SK-N-SH treated with all-trans-retinoic acid at 6 μM for 48 hours (cell line): ENCODE results near the gene MAP3K14.

Experiments
- ATAC-seq: fragments of 200-7000 bp; cut with Tn5 transposase; 3 replicates; pipeline ENCODE4 v1.9.1; 2020; ENCODE audit warnings: mild to moderate bottlenecking, moderate library complexity
- ARNTL ChIP-seq: fragments of 450-650 bp; formaldehyde crosslinking; IDR thresholded peaks from 2 replicates; pipeline ENCODE4 v1.5.0; 2020; ENCODE audit warnings: low read depth, mild to moderate bottlenecking, moderate library complexity, borderline replicate concordance
- BACH2 ChIP-seq: fragments of 250-450 bp; sonication (Bioruptor Pico); IDR thresholded peaks from 2 replicates; pipeline ENCODE4 v1.9.0; 2021; ENCODE audit warnings: mild to moderate bottlenecking, borderline replicate concordance
- CREB5 ChIP-seq: fragments of 250-450 bp; sonication (Bioruptor Pico); IDR thresholded peaks from 2 replicates; pipeline ENCODE4 v1.5.1; 2020; ENCODE audit warnings: low read depth, mild to moderate bottlenecking, moderate library complexity
- CSDC2 ChIP-seq: fragments of 250-450 bp; sonication (Bioruptor Pico); IDR thresholded peaks from 2 replicates; pipeline ENCODE4 v1.5.0; 2020; ENCODE audit warnings: mild to moderate bottlenecking, moderate library complexity
- ESRRG ChIP-seq: fragments of 250-450 bp; sonication (Bioruptor Pico); IDR thresholded peaks from 2 replicates; pipeline ENCODE4 v1.6.1; 2021; ENCODE audit warnings: mild to moderate bottlenecking
- GLIS3 ChIP-seq: fragments of 250-450 bp; sonication (Bioruptor Pico); IDR thresholded peaks from 2 replicates; pipeline ENCODE4 v1.5.0; 2020; ENCODE audit warnings: mild to moderate bottlenecking, moderate library complexity
- ISL1 ChIP-seq: fragments of 250-450 bp; sonication (Bioruptor Pico); IDR thresholded peaks from 2 replicates; pipeline ENCODE4 v2.1.2; 2022; ENCODE audit warnings: mild to moderate bottlenecking, moderate library complexity
- OSR1 ChIP-seq: fragments of 250-450 bp; sonication (Bioruptor Pico); IDR thresholded peaks from 2 replicates; pipeline ENCODE4 v1.8.0; 2022; ENCODE audit warnings: moderate library complexity, mild to moderate bottlenecking, inconsistent platforms
- POU6F1 ChIP-seq: fragments of 250-450 bp; sonication (Bioruptor Pico); IDR thresholded peaks from 2 replicates; pipeline ENCODE4 v1.8.0; 2021; ENCODE audit warnings: low read depth, mild to moderate bottlenecking, moderate library complexity, borderline replicate concordance
- PPARA ChIP-seq: fragments of 250-450 bp; sonication (Bioruptor Pico); IDR thresholded peaks from 2 replicates; pipeline ENCODE4 v1.5.0; 2020; ENCODE audit warnings: mild to moderate bottlenecking, borderline replicate concordance
- RARB ChIP-seq: fragments of 250-450 bp; sonication (Bioruptor Pico); IDR thresholded peaks from 2 replicates; pipeline ENCODE4 v1.8.0; 2021; ENCODE audit warnings: mild to moderate bottlenecking, moderate library complexity
- SNAI2 ChIP-seq: fragments of 250-450 bp; sonication (Bioruptor Pico); IDR thresholded peaks from 2 replicates; pipeline ENCODE4 v1.5.0; 2020; ENCODE audit warnings: mild to moderate bottlenecking, moderate library complexity
- TOX ChIP-seq: fragments of 250-450 bp; sonication (Bioruptor Pico); IDR thresholded peaks from 2 replicates; pipeline ENCODE4 v1.8.0; 2021; ENCODE audit warnings: mild to moderate bottlenecking, moderate library complexity, borderline replicate concordance
- ZFP3 ChIP-seq: fragments of 250-450 bp; sonication (Bioruptor Pico); IDR thresholded peaks from 2 replicates; pipeline ENCODE4 v1.5.0; 2020; ENCODE audit warnings: mild to moderate bottlenecking, moderate library complexity
- ZFP30 ChIP-seq: fragments of 450-650 bp; formaldehyde crosslinking; IDR thresholded peaks from 2 replicates; pipeline ENCODE4 v1.5.0; 2022; ENCODE audit warnings: mild to moderate bottlenecking, moderate library complexity
- ZNF565 ChIP-seq: fragments of 450-650 bp; formaldehyde crosslinking; conservative IDR thresholded peaks from 2 replicates; pipeline ENCODE4 v1.5.0; 2020; ENCODE audit warnings: low read depth, mild to moderate bottlenecking, moderate library complexity
- ZNF70 ChIP-seq: fragments of 450-650 bp; formaldehyde crosslinking; IDR thresholded peaks from 2 replicates; pipeline ENCODE4 v1.5.0; 2020; ENCODE audit warnings: mild to moderate bottlenecking, moderate library complexity
- ZNF8 ChIP-seq: fragments of 450-650 bp; formaldehyde crosslinking; IDR thresholded peaks from 2 replicates; pipeline ENCODE4 v1.5.0; 2020; ENCODE audit warnings: mild to moderate bottlenecking, moderate library complexity
- TF ChIP-seq, protein P1 (sequence below): fragments of 250-450 bp; sonication (Bioruptor Pico); IDR thresholded peaks from 2 replicates; pipeline ENCODE4 v1.5.0; 2020; ENCODE audit warnings: mild to moderate bottlenecking, moderate library complexity
- TF ChIP-seq, protein P2 (sequence below): fragments of 250-450 bp; sonication (Bioruptor Pico); IDR thresholded peaks from 2 replicates; pipeline ENCODE4 v1.5.1; 2021; ENCODE audit warnings: mild to moderate bottlenecking, moderate library complexity

The MAP3K14 gene

DNA sequence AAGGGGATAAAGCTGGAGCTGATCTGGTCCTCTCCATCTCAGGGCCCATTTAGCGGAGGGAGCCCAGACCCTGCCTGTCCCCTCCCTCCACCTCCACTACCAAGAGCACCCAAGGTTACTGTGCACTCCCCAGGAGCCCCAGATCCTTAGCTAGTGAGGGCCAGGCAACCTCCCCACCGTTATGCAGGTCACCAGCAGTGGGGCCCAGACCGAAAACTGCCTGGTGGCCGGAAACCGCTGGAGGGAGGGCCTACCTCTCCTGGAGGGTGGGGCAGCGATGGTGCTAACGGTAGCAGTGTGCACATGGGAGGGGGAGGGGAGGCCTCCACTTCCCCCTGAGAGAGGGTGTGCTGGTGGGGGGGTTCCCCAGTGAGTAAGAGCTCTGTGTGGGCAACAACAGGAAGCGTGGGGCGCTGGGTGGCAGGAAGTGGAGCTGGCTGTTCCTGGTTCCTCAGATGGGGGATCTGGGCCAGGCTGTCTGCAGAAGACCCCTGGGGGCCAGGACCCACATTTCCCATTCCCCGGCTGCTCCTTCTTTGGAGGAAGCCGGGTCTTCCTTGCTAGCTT lies 90.8 kb downstream of the MAP3K14 start:
- TF ChIP-seq BACH2 (CRISPR knock-in tag) (no peak), GLIS3 (CRISPR knock-in tag) (no peak), POU6F1 (CRISPR knock-in tag) (no peak)
- no peak for ATAC-seq

GRCh38 chr17:45225051-45225700 lies 91.6 kb downstream of the MAP3K14 start:
- ATAC-seq, result no peak; the same call in 2 of the 3 replicates

DNA sequence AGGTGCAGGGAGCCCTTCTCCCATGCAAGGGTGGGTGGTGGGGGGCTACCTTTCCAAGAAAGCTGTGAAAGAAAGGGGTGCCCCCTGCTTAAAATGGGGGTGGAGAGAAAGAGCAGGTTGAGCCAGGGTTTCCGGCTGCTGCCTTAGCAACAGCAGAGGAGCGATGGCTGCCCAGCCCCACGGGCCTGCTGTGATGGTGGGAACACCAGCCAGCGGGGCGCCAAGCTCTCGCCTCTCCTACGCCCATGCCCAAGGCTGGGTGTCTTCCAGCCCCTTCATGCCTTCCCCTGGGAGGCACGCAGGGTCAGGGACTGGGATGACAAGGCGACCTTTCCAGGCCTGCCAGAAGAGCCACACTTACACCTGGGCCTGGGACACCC lies 92.2 kb downstream of the MAP3K14 start:
- TF ChIP-seq ZNF8 (no peak), RARB (CRISPR knock-in tag) (no peak), ZFP30 (CRISPR knock-in tag) (no peak), TOX (CRISPR knock-in tag) (no peak)
- no peak for ATAC-seq

More at GRCh38 chr17:45225051-45225700, 91.6 kb downstream of the MAP3K14 start:
- no peak for TF ChIP-seq ARNTL
- TF ChIP-seq SNAI2 (CRISPR knock-in tag), result no peak
- no peak for TF ChIP-seq BACH2 (CRISPR knock-in tag)
- TF ChIP-seq POU6F1 (CRISPR knock-in tag), result no peak

- ATAC-seq, result no peak
- no peak for TF ChIP-seq ZNF565 (CRISPR knock-in tag)
- TF ChIP-seq, protein P1, sequence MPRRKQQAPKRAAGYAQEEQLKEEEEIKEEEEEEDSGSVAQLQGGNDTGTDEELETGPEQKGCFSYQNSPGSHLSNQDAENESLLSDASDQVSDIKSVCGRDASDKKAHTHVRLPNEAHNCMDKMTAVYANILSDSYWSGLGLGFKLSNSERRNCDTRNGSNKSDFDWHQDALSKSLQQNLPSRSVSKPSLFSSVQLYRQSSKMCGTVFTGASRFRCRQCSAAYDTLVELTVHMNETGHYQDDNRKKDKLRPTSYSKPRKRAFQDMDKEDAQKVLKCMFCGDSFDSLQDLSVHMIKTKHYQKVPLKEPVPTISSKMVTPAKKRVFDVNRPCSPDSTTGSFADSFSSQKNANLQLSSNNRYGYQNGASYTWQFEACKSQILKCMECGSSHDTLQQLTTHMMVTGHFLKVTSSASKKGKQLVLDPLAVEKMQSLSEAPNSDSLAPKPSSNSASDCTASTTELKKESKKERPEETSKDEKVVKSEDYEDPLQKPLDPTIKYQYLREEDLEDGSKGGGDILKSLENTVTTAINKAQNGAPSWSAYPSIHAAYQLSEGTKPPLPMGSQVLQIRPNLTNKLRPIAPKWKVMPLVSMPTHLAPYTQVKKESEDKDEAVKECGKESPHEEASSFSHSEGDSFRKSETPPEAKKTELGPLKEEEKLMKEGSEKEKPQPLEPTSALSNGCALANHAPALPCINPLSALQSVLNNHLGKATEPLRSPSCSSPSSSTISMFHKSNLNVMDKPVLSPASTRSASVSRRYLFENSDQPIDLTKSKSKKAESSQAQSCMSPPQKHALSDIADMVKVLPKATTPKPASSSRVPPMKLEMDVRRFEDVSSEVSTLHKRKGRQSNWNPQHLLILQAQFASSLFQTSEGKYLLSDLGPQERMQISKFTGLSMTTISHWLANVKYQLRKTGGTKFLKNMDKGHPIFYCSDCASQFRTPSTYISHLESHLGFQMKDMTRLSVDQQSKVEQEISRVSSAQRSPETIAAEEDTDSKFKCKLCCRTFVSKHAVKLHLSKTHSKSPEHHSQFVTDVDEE (CRISPR knock-in tag), result no peak
- no peak for TF ChIP-seq ISL1 (CRISPR knock-in tag)
- TF ChIP-seq CREB5 (CRISPR knock-in tag), result no peak
- no peak for TF ChIP-seq PPARA (CRISPR knock-in tag)
- no peak for TF ChIP-seq SNAI2 (CRISPR knock-in tag)
Measured at GRCh38 chr17:45223539-45224528, 93.0 kb downstream of the MAP3K14 start.

- no peak for ATAC-seq
- TF ChIP-seq PPARA (CRISPR knock-in tag) (no peak), CSDC2 (CRISPR knock-in tag) (no peak), ARNTL (no peak), SNAI2 (CRISPR knock-in tag) (no peak), POU6F1 (CRISPR knock-in tag) (no peak), BACH2 (CRISPR knock-in tag) (no peak), ZNF565 (CRISPR knock-in tag) (no peak), ZFP30 (CRISPR knock-in tag) (no peak), ESRRG (no peak), ISL1 (CRISPR knock-in tag) (no peak), ZNF8 (no peak), TOX (CRISPR knock-in tag) (no peak), ZNF70 (CRISPR knock-in tag) (no peak), OSR1 (CRISPR knock-in tag) (no peak), ZFP3 (CRISPR knock-in tag) (no peak)
- TF ChIP-seq, protein P2, sequence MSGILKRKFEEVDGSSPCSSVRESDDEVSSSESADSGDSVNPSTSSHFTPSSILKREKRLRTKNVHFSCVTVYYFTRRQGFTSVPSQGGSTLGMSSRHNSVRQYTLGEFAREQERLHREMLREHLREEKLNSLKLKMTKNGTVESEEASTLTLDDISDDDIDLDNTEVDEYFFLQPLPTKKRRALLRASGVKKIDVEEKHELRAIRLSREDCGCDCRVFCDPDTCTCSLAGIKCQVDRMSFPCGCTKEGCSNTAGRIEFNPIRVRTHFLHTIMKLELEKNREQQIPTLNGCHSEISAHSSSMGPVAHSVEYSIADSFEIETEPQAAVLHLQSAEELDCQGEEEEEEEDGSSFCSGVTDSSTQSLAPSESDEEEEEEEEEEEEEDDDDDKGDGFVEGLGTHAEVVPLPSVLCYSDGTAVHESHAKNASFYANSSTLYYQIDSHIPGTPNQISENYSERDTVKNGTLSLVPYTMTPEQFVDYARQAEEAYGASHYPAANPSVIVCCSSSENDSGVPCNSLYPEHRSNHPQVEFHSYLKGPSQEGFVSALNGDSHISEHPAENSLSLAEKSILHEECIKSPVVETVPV (CRISPR knock-in tag), result no peak
Measured at GRCh38 chr17:45222996-45223538, 93.8 kb downstream of the MAP3K14 start.
